WTC11 (cell line): ENCODE measurements around the gene OR51M1. TPM values are rescaled to one million over a fixed set of nuclear protein-coding genes. Genes with fewer than 3 reads are reported as not detected.
"Not testable (repeated sequence)": the region's sequence is repeated elsewhere in the genome, so short reads cannot be mapped to it uniquely, and the experiment has no call there.

Experiments used
- ATAC-seq: fragments of 200-7000 bp; cut with Tn5 transposase; 2 replicates; pipeline ENCODE4 v1.10.0; 2021; ENCODE audit warnings: mild to moderate bottlenecking, moderate library complexity
- CTCF ChIA-PET: fragments of 300-600 bp; sonication (Branson Sonifier 250); formaldehyde crosslinking; loops from one replicate; lab custom pipeline; 2021; ENCODE audit warnings: antibody characterized with exemption; lab: Charles Lee
- POLR2A ChIA-PET: fragments of 350-600 bp; sonication (Branson Sonifier 250); formaldehyde crosslinking; loops from one replicate; lab custom pipeline; 2021; ENCODE audit warnings: antibody characterized with exemption; lab: Charles Lee
- DNase-seq: peaks from one replicate; pipeline ENCODE4 v3.0.0; 2021; ENCODE audit warnings: low spot score
- H3K27ac Mint-ChIP-seq: 2 replicates; pipeline ENCODE4 v1.8.0; 2021; ENCODE audit warnings: mixed read lengths
- H3K27me3 Mint-ChIP-seq: 2 replicates; pipeline ENCODE4 v1.8.0; 2021; ENCODE audit warnings: low read depth, mild to moderate bottlenecking, moderate library complexity, mixed read lengths
- H3K36me3 Mint-ChIP-seq: 2 replicates; pipeline ENCODE4 v1.8.0; 2021; ENCODE audit warnings: mixed read lengths
- H3K4me1 Mint-ChIP-seq: 2 replicates; pipeline ENCODE4 v1.8.0; 2022; ENCODE audit warnings: mixed read lengths
- H3K4me3 Mint-ChIP-seq: 2 replicates; pipeline ENCODE4 v1.8.0; 2021; ENCODE audit warnings: mild to moderate bottlenecking, moderate library complexity, mixed read lengths
- H3K9me3 Mint-ChIP-seq: 2 replicates; pipeline ENCODE4 v1.8.0; 2021; ENCODE audit warnings: mixed read lengths
- CREB1 ChIP-seq: sonication (generic); formaldehyde crosslinking; IDR thresholded peaks from 2 replicates; pipeline ENCODE4 v1.8.0; 2023; ENCODE audit warnings: mild to moderate bottlenecking, missing genetic modification reagents
- ELF4 ChIP-seq: sonication (generic); formaldehyde crosslinking; IDR thresholded peaks from 2 replicates; pipeline ENCODE4 v1.8.1; 2022; ENCODE audit warnings: low read depth, mild to moderate bottlenecking, moderate library complexity, missing genetic modification reagents
- JAZF1 ChIP-seq: fragments of 250-450 bp; sonication (Bioruptor Pico); IDR thresholded peaks from 2 replicates; pipeline ENCODE4 v1.9.0; 2021; ENCODE audit warnings: moderate library complexity, mild to moderate bottlenecking, inconsistent platforms
- JUN ChIP-seq: sonication (generic); formaldehyde crosslinking; IDR thresholded peaks from 2 replicates; pipeline ENCODE4 v1.8.0; 2023; ENCODE audit warnings: mild to moderate bottlenecking, missing genetic modification reagents
- NFATC4 ChIP-seq: fragments of 250-450 bp; sonication (Bioruptor Pico); IDR thresholded peaks from 2 replicates; pipeline ENCODE4 v1.9.0; 2021; ENCODE audit warnings: mild to moderate bottlenecking
- PRRX2 ChIP-seq: fragments of 250-450 bp; sonication (Bioruptor Pico); IDR thresholded peaks from 2 replicates; pipeline ENCODE4 v1.8.0; 2021; ENCODE audit warnings: mild to moderate bottlenecking
- RELA ChIP-seq: sonication (generic); formaldehyde crosslinking; IDR thresholded peaks from 2 replicates; pipeline ENCODE4 v1.8.1; 2022; ENCODE audit warnings: missing genetic modification reagents, mild to moderate bottlenecking, borderline replicate concordance
- SMAD4 ChIP-seq: sonication (generic); formaldehyde crosslinking; IDR thresholded peaks from 2 replicates; pipeline ENCODE4 v1.8.0; 2022; ENCODE audit warnings: mild to moderate bottlenecking, missing genetic modification reagents
- SP1 ChIP-seq: sonication (generic); formaldehyde crosslinking; conservative IDR thresholded peaks from 2 replicates; pipeline ENCODE4 v1.8.1; 2022; ENCODE audit warnings: missing genetic modification reagents
- TEAD4 ChIP-seq: sonication (generic); formaldehyde crosslinking; IDR thresholded peaks from 2 replicates; pipeline ENCODE4 v1.8.0; 2022; ENCODE audit warnings: mild to moderate bottlenecking, missing genetic modification reagents
- ZNF121 ChIP-seq: sonication (generic); formaldehyde crosslinking; IDR thresholded peaks from 2 replicates; pipeline ENCODE4 v1.8.0; 2023; ENCODE audit warnings: missing genetic modification reagents
- ZNF138 ChIP-seq: sonication (generic); formaldehyde crosslinking; conservative IDR thresholded peaks from 2 replicates; pipeline ENCODE4 v1.8.1; 2022; ENCODE audit warnings: mild to moderate bottlenecking, moderate library complexity, missing genetic modification reagents
- ZNF232 ChIP-seq: sonication (generic); formaldehyde crosslinking; IDR thresholded peaks from 2 replicates; pipeline ENCODE4 v1.8.0; 2022; ENCODE audit warnings: mild to moderate bottlenecking, missing genetic modification reagents
- ZNF317 ChIP-seq: sonication (generic); formaldehyde crosslinking; IDR thresholded peaks from 2 replicates; pipeline ENCODE4 v1.8.1; 2023; ENCODE audit warnings: low read depth, mild to moderate bottlenecking, moderate library complexity, missing genetic modification reagents, borderline replicate concordance
- ZNF396 ChIP-seq: fragments of 250-450 bp; sonication (Bioruptor Pico); IDR thresholded peaks from 2 replicates; pipeline ENCODE4 v1.8.0; 2021; ENCODE audit warnings: mild to moderate bottlenecking, moderate library complexity, borderline replicate concordance
- ZNF671 ChIP-seq: fragments of 250-450 bp; sonication (Bioruptor Pico); IDR thresholded peaks from 2 replicates; pipeline ENCODE4 v1.8.0; 2021; ENCODE audit warnings: mild to moderate bottlenecking
- total RNA-seq: library from RNA; stranded (reverse); gene quantifications from 3 replicates; pipeline ENCODE4 v1.2.3, GENCODE V29; 2021
- TF ChIP-seq, protein P1 (sequence below): fragments of 250-450 bp; sonication (Bioruptor Pico); IDR thresholded peaks from 2 replicates; pipeline ENCODE4 v1.8.0; 2021; ENCODE audit warnings: mild to moderate bottlenecking
- TF ChIP-seq, protein P2 (sequence below): sonication (generic); formaldehyde crosslinking; IDR thresholded peaks from 2 replicates; pipeline ENCODE4 v1.8.1; 2023; ENCODE audit warnings: mild to moderate bottlenecking, missing genetic modification reagents, moderate library complexity
- TF ChIP-seq, protein P3 (sequence below): sonication (generic); formaldehyde crosslinking; IDR thresholded peaks from 2 replicates; pipeline ENCODE4 v1.8.0; 2023; ENCODE audit warnings: missing genetic modification reagents
- TF ChIP-seq, protein P4 (sequence below): sonication (generic); formaldehyde crosslinking; IDR thresholded peaks from 2 replicates; pipeline ENCODE4 v1.8.1; 2023; ENCODE audit warnings: mild to moderate bottlenecking, missing genetic modification reagents, borderline replicate concordance
- TF ChIP-seq, protein P5 (sequence below): fragments of 250-450 bp; sonication (Bioruptor Pico); IDR thresholded peaks from 2 replicates; pipeline ENCODE4 v1.9.0; 2021; ENCODE audit warnings: moderate library complexity, mild to moderate bottlenecking, inconsistent platforms, borderline replicate concordance
- TF ChIP-seq, protein P6 (sequence below): sonication (generic); formaldehyde crosslinking; IDR thresholded peaks from 2 replicates; pipeline ENCODE4 v1.8.0; 2022; ENCODE audit warnings: mild to moderate bottlenecking, missing genetic modification reagents

The OR51M1 gene
- total RNA-seq, 1 experiment from 2014 or later = not detected

DNA sequence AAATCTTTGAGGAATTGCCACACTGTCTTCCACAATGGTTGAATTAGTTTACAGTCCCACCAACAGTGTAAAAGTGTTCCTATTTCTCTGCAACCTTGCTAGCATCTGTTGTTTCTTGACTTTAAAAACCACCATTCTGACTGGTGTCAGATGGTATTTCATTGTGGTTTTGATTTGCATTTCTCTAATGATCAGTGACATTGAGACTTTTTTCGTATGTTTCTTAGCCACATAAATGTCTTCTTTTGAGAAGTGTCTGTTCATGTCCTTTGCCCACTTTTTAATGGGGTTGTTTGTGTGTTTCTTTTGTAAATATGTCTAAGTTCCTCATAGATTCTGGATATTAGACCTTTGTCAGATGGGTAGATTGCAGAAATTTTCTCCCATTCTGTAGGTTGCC lies 46.4 kb upstream of the OR51M1 start:
- CTCF ChIA-PET, H3K27ac Mint-ChIP-seq, H3K9me3 Mint-ChIP-seq, H3K27me3 Mint-ChIP-seq, POLR2A ChIA-PET, DNase-seq, H3K4me1 Mint-ChIP-seq, H3K36me3 Mint-ChIP-seq, H3K4me3 Mint-ChIP-seq, ATAC-seq: not testable (repeated sequence)

DNA sequence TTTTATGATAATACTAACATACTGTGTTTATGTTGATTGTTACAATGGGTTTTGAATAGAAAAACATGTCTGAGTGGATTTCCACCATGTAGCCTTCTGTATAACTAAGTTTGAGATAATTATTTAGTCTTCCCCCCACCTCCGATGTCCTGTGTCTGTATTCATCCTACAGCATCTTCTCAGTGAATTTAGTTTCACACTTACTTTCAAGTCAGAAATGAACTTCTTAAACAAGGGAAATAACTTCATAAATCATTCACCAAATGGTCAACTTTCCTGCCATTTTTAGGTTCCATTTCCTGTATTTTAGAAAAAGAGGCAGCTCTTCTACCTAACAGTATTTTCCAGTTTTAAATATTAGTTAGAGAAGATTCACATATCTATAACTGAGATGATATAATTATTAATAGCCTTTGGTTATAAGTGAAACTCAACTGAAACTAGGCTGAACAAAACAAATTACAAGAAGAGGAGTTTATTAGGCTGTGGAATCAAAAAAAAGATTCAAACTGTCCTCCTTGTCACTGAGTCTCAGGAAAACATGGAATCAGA lies 43.8 kb upstream of the OR51M1 start:
- H3K27ac Mint-ChIP-seq = no peak overlapping the region

DNA sequence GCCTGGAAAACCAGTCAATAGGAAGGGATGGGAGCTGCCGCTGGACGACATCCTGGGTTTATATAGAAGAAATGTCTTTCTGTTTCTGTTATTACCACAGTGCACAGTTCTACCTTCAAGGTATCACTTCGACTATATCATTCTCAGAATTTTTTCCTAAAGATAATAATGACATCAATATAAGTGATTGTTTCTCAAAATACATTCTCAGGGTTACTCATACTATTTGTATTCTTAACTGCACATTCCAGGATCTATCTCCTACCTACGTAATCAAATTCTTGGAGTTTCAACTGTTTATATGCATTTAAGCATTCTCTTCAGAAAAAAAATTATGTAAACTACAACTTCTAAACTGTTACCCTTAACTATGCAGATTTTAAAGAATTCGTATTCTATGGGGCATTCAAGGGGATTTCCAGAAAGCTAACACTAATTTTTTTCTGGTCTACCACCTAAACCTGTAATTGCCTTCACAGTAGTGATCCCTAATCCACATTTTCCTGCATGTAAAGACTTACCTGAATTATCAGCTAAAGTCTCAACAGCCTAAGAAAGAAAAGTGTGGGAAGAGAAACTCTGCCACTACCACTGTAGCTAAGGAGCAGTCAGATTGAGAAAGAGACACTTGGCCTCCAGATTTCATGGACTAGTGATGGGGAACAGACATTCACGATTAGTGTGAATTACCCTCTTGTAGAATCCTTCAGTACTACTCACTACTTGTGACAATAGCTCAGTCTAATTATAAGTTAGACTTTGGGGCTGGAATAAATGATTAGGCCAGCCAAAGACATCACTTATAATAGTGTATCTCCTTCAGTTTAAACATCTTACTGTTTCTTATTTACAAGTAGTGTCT lies 39.9 kb upstream of the OR51M1 start, which contains the start of gene OR51B5:
OR51B5 (minus strand) TSS at position 51 of the 862 bp plus-strand sequence; CDS start at position 51, 0 bp downstream.
- Mint-ChIP-seq H3K27me3 (no peaks in the 10 kb centered on the region; the same call in 1 of the 2 replicates), H3K9me3 (no peaks in the 10 kb centered on the region), H3K27ac (no peak within 1 kb of the TSS; the same call in 1 of the 2 replicates), H3K36me3 (no peaks in the 10 kb centered on the region), H3K4me3 (no peak within 1 kb of the TSS), H3K4me1 (peaks cover 21% of the 10 kb centered on the region)
- CTCF ChIA-PET = no interaction called here
- POLR2A ChIA-PET = no interaction called here
- TF ChIP-seq, protein P1, sequence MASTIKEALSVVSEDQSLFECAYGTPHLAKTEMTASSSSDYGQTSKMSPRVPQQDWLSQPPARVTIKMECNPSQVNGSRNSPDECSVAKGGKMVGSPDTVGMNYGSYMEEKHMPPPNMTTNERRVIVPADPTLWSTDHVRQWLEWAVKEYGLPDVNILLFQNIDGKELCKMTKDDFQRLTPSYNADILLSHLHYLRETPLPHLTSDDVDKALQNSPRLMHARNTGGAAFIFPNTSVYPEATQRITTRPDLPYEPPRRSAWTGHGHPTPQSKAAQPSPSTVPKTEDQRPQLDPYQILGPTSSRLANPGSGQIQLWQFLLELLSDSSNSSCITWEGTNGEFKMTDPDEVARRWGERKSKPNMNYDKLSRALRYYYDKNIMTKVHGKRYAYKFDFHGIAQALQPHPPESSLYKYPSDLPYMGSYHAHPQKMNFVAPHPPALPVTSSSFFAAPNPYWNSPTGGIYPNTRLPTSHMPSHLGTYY = no peak
- no peak for TF ChIP-seq SMAD4 (CRISPR knock-in tag)
- TF ChIP-seq JAZF1 (CRISPR knock-in tag) = no peak
- no peak for TF ChIP-seq JUN (CRISPR knock-in tag)
- TF ChIP-seq ZNF138 (CRISPR knock-in tag) = no peak
- no peak for TF ChIP-seq CREB1 (CRISPR knock-in tag)
- TF ChIP-seq ZNF671 = no peak
- TF ChIP-seq, protein P2, sequence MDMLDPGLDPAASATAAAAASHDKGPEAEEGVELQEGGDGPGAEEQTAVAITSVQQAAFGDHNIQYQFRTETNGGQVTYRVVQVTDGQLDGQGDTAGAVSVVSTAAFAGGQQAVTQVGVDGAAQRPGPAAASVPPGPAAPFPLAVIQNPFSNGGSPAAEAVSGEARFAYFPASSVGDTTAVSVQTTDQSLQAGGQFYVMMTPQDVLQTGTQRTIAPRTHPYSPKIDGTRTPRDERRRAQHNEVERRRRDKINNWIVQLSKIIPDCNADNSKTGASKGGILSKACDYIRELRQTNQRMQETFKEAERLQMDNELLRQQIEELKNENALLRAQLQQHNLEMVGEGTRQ (CRISPR knock-in tag) = no peak
- DNase-seq = no peak
- ATAC-seq = no peak

More for the DNA sequence above, 43.8 kb upstream of the OR51M1 start:
- TF ChIP-seq SP1 (CRISPR knock-in tag) = no peak
- TF ChIP-seq ZNF396 = no peak
- TF ChIP-seq ZNF232 (CRISPR knock-in tag) = no peak
- no peak for TF ChIP-seq ZNF317
- TF ChIP-seq ZNF121 (CRISPR knock-in tag) = no peak
- TF ChIP-seq TEAD4 = no peak
- TF ChIP-seq, protein P3, sequence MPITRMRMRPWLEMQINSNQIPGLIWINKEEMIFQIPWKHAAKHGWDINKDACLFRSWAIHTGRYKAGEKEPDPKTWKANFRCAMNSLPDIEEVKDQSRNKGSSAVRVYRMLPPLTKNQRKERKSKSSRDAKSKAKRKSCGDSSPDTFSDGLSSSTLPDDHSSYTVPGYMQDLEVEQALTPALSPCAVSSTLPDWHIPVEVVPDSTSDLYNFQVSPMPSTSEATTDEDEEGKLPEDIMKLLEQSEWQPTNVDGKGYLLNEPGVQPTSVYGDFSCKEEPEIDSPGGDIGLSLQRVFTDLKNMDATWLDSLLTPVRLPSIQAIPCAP (CRISPR knock-in tag) = no peak
- TF ChIP-seq ELF4 (CRISPR knock-in tag) = no peak
- TF ChIP-seq PRRX2 (CRISPR knock-in tag) = no peak
- no peak for TF ChIP-seq JAZF1 (CRISPR knock-in tag)
- TF ChIP-seq, protein P4, sequence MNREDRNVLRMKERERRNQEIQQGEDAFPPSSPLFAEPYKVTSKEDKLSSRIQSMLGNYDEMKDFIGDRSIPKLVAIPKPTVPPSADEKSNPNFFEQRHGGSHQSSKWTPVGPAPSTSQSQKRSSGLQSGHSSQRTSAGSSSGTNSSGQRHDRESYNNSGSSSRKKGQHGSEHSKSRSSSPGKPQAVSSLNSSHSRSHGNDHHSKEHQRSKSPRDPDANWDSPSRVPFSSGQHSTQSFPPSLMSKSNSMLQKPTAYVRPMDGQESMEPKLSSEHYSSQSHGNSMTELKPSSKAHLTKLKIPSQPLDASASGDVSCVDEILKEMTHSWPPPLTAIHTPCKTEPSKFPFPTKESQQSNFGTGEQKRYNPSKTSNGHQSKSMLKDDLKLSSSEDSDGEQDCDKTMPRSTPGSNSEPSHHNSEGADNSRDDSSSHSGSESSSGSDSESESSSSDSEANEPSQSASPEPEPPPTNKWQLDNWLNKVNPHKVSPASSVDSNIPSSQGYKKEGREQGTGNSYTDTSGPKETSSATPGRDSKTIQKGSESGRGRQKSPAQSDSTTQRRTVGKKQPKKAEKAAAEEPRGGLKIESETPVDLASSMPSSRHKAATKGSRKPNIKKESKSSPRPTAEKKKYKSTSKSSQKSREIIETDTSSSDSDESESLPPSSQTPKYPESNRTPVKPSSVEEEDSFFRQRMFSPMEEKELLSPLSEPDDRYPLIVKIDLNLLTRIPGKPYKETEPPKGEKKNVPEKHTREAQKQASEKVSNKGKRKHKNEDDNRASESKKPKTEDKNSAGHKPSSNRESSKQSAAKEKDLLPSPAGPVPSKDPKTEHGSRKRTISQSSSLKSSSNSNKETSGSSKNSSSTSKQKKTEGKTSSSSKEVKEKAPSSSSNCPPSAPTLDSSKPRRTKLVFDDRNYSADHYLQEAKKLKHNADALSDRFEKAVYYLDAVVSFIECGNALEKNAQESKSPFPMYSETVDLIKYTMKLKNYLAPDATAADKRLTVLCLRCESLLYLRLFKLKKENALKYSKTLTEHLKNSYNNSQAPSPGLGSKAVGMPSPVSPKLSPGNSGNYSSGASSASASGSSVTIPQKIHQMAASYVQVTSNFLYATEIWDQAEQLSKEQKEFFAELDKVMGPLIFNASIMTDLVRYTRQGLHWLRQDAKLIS = no peak
- no peak for TF ChIP-seq NFATC4
- TF ChIP-seq, protein P5, sequence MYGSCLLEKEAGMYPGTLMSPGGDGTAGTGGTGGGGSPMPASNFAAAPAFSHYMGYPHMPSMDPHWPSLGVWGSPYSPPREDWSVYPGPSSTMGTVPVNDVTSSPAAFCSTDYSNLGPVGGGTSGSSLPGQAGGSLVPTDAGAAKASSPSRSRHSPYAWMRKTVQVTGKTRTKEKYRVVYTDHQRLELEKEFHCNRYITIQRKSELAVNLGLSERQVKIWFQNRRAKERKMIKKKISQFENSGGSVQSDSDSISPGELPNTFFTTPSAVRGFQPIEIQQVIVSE (CRISPR knock-in tag) = no peak
- no peak for TF ChIP-seq RELA (CRISPR knock-in tag)
- TF ChIP-seq, protein P6, sequence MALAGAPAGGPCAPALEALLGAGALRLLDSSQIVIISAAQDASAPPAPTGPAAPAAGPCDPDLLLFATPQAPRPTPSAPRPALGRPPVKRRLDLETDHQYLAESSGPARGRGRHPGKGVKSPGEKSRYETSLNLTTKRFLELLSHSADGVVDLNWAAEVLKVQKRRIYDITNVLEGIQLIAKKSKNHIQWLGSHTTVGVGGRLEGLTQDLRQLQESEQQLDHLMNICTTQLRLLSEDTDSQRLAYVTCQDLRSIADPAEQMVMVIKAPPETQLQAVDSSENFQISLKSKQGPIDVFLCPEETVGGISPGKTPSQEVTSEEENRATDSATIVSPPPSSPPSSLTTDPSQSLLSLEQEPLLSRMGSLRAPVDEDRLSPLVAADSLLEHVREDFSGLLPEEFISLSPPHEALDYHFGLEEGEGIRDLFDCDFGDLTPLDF (CRISPR knock-in tag) = no peak
- TF ChIP-seq, all 79 proteins: peak for 0
- Mint-ChIP-seq H3K27me3 (no peaks in the 10 kb centered on the region), H3K9me3 (no peaks in the 10 kb centered on the region), H3K4me1 (peaks cover 8% of the 10 kb centered on the region), H3K36me3 (no peaks in the 10 kb centered on the region), H3K4me3 (no peak overlapping the region)
- no peak for DNase-seq
- ATAC-seq = no peak
- ChIA-PET CTCF (no interaction called here), POLR2A (no interaction called here)
